SW 1271 (cell line): ENCODE results near the gene KLHL10.

Experiments used
- DNase-seq, 2 experiments: peaks; one replicate each; lab custom pipeline; 2025; lab: John Stamatoyannopoulos, UW

Gene KLHL10

DNA sequence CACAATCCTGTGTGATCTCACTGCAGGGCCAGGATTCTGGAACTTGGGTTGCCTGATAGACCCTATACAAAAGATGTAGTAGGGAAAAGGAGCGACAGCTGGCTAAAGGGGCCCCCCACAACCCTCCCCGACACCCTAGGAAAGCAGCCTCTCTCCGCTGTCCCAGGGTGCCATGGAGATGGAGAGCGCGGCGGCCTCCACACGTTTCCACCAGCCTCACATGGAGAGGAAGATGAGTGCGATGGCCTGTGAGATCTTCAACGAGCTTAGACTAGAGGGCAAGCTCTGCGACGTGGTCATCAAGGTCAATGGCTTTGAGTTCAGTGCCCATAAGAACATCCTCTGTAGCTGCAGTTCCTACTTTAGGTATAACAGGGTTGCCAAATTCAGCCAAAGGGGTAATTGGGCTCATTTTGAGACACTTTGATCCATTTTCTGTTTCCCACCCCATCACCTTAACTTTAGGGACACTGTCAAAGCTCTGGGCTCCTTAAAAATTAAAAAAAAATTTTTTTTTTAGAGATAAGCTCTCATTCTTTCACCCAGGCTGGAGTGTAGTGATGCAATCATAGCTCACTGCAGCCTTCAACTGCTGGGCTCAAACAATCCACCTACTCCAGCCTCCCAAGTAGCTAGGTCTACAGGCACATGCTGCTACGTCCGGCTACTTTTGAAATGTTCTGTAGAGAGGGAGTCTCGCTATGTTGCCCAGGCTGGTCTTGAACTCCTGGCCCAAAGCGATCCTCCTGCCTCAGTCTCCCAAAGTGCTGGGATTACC lies at the start of gene KLHL10:
TSS of gene KLHL10 (plus strand) at position 65 of the 778 bp plus-strand sequence. CDS start at position 173, 108 bp downstream.
- no peak for DNase-seq

DNA sequence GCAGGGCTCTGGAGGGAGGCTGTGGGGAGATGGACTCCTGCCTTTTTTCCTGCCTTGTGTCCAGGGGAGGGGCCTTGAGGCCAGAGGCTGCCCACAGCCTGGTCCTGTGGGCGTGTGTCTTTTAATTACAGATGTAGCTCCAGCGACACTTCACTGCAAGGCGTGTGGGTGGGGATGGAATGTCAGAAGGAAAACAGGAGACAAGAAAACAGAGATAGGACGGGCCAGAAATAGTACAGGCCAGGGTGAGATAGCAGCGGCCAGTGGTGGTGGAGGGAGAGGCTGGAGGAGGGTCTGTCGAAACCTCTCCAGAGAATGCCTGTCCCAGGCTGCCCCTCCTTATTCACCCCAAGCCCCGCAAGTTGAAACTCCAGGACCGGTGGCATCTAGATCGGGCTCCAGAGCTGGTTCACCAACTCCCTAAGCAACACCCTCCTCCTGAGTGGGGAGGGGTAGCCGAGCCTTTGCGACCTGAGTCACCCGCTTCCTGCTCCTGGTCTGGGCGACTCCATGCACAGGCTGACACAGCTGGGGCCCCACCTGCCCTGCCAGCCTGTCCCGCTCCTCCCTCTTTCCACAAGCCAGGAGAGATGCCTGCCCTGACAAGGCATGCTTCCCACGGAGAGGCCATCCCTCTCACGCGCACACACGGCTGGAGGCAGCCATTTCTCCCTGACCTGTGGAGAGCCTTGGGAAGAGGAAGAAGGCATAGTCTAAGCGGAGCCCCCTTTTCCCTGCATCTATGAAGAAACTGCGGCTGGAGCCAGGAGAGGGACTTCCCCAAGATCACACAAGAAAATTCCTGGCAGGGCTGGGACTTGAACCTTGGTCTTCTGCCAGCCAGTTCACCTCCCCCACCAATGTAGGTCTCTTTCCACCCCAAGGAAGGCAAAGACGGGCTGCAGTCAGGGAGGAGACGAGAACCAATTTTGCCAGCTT lies 44.5 kb upstream of the KLHL10 start:
- peak; percentile 62 to 84 for DNase-seq

DNA sequence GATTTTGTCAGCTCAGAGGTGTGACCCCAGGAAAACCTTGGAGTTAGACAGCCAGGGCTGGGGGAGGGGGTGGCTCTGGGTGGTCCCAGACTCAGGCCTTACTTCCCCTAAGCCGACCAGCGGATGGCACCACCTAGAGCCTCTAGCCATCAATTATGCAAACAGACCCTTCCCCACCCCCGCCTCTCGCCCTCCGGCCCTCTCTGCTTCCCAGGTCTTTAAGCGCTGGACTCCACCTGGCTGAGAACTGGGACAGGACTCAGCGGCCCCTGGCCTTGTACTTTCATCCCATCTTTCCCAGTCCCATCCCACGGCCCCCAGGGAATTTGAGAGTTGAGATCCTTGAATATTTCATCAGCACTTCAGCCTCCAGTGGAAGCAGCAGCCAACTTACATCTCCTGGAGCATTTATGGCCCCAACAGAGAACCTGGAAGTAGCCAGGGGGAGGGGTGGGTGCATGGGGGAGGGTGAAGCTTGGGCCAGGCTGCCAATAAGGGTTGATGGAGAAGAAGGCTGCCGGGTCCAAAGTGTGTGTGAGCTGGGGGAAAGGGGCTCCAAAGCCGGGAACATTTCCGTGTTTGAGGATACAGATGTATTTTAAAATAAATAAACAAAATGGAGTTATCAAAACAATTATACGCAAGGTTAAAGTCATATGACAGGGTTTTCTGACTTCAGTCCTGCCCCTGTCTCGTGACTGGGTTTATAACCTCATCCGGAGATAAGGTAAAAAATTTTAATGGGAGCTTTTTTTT lies 43.7 kb upstream of the KLHL10 start:
- no peak for DNase-seq

DNA sequence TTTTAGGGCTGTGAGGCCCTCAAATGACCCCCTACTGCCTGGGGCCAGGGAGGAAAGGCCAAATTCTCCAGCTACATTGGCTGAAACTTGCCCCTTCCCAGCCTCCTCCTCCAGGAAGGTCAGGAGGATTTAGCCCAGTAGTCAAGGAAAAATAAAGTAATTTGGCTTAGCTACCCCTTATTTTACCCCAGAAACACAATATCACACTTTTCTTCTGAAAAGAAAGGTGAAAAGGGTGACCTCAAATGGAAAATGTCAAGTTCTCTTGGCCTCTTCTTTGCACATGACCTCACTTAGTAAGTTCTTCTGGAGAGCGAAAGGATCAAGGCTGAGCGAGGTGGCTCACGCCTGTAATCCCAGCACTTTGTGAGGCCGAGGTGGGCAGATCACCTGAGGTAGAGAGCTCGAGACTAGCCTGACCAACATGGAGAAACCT lies 43.1 kb upstream of the KLHL10 start:
- no peak for DNase-seq

DNA sequence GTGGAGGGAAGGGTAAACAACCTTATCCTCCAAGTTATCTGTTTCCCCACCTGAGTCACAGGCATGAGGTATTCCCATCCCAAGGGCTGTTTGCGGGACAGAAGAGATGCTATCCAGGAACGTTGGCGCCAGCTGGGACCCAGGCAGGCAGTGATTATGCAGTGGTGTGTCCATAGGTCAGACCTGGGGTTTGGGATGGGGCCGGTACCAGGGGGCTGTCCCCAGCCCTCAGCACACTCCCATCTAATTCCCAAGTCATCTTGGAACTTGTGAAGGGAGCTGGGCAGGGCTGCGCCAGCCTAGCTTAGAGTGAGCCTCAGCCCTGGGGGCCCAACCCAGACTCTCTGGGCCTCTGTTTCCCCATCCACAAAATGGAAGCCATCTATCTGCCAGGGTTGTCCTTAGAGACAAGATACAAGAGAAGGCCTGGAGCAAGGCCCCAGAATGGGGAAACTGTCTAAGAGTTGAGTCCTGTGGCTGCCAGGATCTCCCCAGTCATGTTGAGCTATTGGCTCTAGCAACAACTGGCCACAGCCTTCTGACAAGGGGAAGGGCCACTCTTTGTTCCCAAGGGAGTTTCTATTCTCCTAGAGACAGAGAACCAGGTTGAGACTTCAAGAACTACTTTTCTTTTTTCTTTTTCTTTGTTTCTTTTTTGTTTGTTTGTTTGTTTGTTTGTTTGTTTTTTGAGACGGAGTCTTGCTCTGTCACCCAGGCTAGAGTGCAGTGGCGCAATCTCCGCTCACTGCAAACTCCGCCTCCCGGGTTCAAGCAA lies 41.3 kb upstream of the KLHL10 start:
- DNase-seq = no peak

DNA sequence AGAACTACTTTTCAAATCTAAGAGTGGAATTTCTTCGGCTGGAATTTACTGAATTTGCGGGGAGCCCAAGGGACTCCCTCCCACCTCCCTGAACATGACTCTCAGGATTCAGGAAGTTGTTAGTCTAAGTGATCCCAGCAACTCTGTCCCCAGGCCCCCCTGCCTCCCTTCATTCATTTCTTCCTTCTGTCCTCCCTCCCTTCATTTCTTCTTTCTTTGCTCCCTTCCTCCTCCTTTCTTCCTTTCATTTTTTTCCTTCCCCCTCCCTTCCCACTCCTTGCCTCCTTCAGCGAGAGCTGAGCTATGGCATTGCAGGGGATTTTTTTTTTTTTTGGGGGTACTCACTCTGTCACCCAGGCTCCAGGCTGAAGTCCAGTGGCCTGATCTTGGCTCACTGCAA lies 40.2 kb upstream of the KLHL10 start:
- no peak for DNase-seq

DNA sequence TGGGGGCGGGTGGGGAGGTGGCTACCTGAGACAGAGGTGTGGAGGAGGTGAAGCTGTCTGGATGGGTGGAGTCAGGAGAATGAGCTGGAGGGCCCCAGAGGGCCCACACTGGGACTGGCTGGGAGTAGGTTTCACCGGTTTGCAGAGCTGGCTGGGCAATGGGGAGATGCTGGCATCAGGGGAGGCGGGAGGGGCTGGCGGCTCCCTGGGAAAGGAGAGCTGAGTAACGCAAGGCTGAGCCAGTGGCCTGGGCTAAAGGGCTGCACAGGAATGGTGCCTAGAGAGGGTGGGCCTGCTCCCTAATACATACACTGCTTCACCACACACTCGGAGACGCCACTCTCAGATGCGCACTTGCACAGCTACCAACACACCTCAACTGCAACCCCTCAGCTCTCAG lies 38.3 kb upstream of the KLHL10 start:
- DNase-seq = no peak

DNA sequence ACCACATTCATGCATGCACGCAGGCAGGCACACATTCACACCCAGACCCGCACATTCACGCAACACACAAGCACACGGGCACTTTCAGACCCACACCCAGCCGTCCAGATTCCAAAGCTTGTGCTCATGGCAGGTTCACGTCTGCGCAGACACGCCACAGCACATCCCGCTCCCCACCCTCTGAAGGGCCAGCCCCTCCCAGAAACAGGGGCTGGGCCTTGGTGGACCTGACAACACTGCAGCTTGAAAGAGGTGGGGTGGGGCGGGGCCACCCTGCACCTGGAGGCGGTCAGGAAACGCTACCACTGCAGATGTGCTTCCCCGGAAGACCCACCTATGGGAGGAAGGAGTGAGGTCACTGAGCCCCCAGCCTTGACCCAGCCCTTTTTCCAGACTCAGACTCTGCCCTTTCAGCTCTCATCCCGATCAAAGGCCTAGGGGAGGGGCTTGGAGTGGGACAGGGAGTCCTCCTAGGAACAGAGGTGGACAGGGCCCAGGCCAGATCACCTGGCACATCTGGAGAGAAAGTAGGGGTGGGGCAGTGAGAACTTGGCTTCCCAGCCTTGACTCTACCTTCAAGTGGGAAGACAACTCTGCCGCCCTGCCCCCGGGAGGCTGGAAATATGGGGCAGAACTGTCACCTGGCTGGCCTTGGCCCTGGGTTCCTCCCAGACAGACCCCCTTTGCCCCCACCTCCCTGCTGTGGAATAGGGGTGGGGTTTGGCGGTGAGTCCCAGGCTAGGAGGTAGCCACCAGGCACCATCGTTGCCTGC lies 36.8 kb upstream of the KLHL10 start:
- no peak for DNase-seq

DNA sequence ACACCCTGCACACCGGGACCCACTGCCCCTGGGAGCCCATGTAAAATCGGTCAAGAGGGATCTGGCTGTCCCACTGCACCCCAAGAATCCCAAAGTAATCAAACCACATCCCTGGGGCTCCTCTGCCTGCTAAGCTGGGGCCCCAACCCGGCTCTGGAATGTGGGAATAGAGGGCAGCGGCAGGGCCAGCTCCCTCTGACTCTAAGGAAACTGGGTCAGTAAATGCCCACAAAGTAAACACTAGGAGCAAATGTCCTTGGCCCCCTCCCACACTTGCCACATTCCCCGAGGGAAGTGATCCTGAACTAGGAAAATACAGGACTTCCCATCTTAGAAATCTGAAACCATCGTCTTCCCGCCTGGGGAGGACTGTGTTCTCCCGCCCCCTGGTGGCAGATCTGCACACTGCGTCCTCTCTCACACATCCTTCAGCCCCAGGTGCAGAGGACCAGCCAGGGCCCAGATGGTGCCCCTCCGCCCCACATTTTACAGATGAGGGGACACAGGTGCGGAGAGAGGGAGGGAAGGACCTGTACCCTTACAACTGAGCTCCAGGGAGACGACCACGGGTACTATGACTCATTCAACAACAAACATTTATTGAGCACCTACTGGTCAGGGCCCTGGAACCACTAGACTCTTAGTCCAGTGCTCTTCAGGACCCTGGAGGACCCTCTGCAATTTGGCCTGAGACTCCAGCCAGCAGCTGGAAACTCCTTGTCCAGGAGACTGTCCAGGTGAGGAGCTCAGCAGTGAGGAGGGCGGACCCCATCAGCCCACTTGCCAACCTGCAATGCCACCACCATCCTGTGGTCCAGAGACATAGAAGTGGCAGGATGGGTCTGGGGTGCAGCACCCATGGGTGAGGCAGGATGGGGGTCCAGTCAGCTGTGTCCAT lies 36.0 kb upstream of the KLHL10 start:
- DNase-seq = peak in 1 of 2 experiments; percentile 59

DNA sequence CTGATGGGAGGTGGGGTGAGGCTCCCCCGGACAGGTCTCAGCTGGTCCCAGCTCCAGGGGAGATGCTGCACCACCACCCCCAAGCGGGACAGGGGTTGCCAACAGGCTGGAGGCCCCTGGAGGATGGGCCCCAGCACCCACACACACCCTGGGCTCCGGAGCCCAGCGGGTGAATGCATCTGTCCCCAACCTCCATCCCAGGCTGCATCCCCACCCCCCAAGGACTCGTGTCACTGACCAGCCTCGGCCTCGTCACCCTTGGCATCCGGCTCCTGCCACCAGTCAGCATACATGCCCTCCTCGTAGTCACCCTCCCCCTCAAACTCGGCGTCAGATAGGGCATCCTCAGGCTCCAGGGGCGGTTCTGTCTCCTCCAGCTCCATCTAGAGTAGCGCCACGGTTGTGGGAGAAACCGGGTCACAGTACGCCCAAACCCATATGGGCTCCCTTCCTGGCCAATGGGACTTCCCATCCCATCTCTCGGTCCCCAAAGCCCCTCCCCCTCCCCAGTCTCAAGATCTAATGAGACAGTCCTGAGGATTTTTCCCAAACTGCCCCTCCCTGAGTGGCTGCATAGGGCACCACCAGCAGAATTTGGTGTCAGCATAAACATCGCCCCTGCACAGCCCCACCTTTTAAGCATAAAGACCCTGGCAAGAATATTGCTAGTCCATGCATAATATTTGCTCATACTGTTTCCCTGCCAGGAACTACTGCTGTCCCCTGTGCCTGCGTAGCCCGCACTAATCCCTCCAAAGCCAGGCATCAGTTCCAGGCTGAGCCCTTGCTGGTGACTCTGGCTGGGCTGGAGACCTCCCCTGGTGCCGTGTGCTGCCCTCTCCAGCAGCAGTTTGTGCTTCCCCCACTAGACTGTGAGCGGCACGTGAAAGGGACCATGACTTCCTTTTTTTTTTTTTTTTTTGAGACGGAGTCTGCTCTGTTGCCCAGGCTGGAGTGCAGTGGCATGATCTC lies 34.3 kb upstream of the KLHL10 start:
- no peak for DNase-seq

DNA sequence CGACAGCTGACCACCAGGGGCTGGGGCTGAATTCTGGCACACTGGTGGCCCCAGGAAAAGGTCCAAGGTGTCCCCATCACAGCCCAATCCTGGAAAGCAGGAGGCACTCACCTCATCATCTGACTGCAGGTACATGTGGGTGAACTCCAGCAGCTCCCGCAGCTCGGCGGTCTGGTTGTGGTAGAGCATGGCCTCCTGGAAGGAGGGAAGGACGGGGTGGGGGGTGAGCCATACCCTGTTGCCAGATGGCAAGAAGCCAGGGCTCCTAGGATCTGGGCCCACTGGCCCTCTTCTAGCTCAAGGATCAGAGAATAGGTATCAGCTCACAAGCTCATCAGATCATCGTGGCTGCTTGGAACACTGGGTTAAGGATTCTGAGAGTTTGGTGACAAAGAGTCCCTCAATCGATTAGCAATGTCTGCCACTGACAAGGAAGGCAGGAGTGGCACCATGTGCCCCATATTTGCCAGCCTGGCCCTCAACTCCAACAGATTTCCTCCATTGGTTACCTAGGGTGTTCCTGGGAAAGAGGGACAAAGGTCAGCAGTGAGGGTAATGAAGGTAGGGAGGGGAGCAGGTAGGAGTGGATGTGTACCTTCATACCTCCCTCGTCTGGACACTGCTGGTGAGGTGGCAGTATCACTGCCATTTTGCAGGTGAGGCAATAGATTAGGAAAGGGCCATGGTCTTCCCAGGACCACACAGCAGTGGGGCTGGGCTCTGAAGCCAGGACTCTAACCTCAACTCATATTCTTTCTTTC lies 30.8 kb upstream of the KLHL10 start:
- no peak for DNase-seq

DNA sequence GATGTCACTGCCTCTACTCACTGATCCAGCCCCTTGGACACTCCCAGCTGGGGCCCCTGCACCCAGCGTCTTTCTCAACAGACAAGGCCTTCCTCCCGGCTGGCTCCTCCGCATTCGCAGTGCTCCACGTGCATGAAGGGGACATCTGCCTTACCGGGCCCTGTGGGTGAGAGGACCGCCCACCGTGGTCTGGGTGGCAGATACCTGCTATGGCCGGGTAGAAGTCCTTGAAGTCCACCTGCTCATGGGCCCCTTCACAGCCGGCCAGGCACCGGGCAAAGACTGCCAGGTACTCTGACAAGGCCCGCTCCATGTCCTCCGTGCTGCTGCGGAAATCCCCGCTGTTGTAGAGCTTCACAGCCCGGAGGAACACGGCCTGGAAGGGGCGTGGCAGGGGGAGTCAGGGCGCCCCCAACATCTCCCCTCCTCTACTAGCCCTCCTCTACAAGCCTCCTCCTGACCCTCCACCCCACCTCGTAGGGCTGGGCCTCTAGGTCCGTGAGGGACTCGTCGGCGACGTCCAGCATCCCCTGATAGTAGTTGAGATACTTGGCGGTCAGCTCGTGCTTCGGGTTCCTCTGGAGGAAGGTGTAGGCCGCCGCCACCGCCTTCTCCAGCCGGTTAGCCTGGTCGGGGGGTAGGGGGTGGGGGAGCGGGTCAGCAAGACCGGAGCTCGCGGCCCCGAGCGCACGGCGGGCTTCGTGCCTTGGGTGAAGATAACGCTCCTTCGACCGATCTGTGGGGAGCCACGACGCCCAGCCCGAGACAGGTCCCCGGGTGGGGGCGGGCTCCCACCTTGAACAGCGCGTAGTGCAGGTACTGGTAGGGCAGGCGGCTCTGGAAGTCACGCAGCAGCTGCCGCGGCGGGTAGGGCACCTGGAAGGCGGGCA lies 26.7 kb upstream of the KLHL10 start:
- DNase-seq = peak in 1 of 2 experiments; percentile 43

DNA sequence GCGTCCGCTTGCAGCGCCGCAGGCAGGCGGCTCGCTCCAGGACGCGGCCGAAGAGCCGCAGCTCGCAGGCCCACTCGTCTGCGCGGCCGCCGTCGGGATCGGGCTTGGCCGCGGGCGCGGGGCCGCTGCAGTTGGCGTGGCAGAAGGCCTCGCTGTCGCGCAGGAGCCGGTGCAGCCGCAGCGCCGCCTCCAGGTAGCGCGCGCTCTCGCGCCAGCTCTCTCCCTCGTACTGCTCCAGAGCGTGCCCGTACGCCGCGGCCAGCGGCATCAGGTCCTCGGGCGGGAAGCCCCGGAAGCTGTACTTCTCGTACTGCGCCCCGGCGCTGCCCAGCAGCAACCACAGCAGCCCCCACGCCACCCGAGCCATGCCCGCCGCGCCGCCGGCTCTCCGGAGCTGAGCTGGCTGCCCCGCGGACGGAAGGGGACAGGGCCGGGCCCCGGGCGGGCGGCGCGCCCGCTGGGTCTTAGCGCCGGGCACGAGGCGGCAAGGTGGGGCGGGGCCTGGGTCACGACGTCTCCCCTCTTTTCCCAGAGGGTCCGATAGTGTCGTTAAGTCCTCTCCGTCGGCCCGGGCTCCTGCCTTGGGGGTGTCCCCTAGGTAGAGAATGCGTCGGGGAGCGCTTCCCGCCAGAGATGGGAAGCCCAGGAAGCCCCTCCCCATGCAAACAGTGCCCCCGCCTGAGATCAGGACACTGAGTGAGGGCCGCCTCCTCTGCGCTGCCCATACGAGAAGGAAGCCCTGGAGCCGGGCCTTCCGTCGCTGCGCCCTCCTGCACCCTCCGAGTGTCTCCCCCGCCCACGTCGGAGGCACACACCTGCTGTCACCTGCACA lies 25.9 kb upstream of the KLHL10 start, which contains the start of gene P3H4:
TSS of gene P3H4 (minus strand) at position 401 of the 832 bp plus-strand sequence. CDS start at position 367, 34 bp downstream.
- peak; percentile 37 to 74 for DNase-seq

DNA sequence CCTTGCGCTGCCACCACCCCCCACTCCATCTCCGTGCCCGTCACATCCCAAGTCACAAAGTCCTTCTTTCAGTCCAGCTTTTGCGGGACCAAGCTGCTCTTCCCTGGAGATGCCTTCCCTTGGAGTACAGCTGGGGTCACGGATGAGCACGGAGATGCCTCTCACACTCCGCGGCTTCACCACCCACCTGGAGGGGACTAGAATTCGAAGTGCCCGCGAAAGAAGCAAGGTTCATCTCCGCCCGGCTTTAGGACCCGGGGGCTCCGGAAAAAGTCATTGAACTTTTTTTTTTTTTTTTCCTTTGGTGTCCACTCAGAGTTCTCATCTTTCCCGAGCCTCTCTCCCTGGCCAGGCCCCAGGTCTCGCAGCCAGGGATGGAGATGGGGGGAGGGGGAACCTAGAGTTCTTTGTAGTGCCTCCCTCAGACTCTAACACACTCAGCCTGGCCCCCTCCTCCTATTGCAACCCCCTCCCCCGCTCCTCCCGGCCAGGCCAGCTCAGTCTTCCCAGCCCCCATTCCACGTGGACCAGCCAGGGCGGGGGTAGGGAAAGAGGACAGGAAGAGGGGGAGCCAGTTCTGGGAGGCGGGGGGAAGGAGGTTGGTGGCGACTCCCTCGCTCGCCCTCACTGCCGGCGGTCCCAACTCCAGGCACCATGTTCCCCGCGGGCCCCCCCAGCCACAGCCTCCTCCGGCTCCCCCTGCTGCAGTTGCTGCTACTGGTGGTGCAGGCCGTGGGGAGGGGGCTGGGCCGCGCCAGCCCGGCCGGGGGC lies 25.1 kb upstream of the KLHL10 start, which contains the start of gene FKBP10:
TSS of gene FKBP10 (plus strand) at position 624 of the 771 bp plus-strand sequence. CDS start at position 655, 31 bp downstream.
- DNase-seq = peak; percentile 84 to 85
